Karpas-422 (cell line): ENCODE data around the gene KRT83. TPM values are rescaled to one million over a fixed set of nuclear protein-coding genes. Genes with fewer than 3 reads are reported as not detected.

Source experiments
- DNase-seq: peaks from one replicate; pipeline ENCODE4 v3.0.0-alpha.2; 2015
- H2AFZ ChIP-seq: fragments of 200-600 bp; sonication (generic); 2 replicates; pipeline ENCODE4 v1.6.1; 2014; ENCODE audit warnings: antibody characterized with exemption, low read length, mixed read lengths
- H3K27ac ChIP-seq: fragments of 200-600 bp; sonication (generic); 2 replicates; pipeline ENCODE4 v1.5.1; 2014; ENCODE audit warnings: mild to moderate bottlenecking, low read length, moderate library complexity
- H3K27me3 ChIP-seq: fragments of 200-600 bp; sonication (generic); 2 replicates; pipeline ENCODE4 v1.6.1; 2014; ENCODE audit warnings: low read length, mixed read lengths
- H3K36me3 ChIP-seq: fragments of 200-600 bp; sonication (generic); 2 replicates; pipeline ENCODE4 v1.6.1; 2014; ENCODE audit warnings: low read length, mixed read lengths; ENCODE audit not compliant: insufficient read depth
- H3K4me1 ChIP-seq: fragments of 200-600 bp; sonication (generic); 2 replicates; pipeline ENCODE4 v1.6.1; 2014; ENCODE audit warnings: mild to moderate bottlenecking, low read length, mixed read lengths
- H3K4me2 ChIP-seq: fragments of 200-600 bp; sonication (generic); 2 replicates; pipeline ENCODE4 v1.6.1; 2014; ENCODE audit warnings: low read length, low read depth, mild to moderate bottlenecking; ENCODE audit not compliant: poor library complexity, severe bottlenecking
- H3K4me3 ChIP-seq: fragments of 200-600 bp; sonication (generic); 2 replicates; pipeline ENCODE4 v1.5.1; 2014; ENCODE audit warnings: mild to moderate bottlenecking, antibody characterized with exemption, low read length, mixed read lengths
- H3K79me2 ChIP-seq: fragments of 200-600 bp; sonication (generic); 2 replicates; pipeline ENCODE4 v1.6.1; 2014; ENCODE audit warnings: mild to moderate bottlenecking, low read length, mixed read lengths
- H3K9ac ChIP-seq: fragments of 200-600 bp; sonication (generic); 2 replicates; pipeline ENCODE4 v1.6.0; 2014; ENCODE audit warnings: low read length
- H3K9me2 ChIP-seq: fragments of 200-600 bp; sonication (generic), shearing (Covaris generic); replicated peaks from 2 replicates; pipeline ENCODE4 v1.6.0; 2014; ENCODE audit warnings: mild to moderate bottlenecking, low read length, moderate library complexity; ENCODE audit not compliant: insufficient read depth
- H3K9me3 ChIP-seq: fragments of 300-700, 200-600 bp; sonication (generic); 2 replicates; pipeline ENCODE4 v1.6.1; 2014; ENCODE audit warnings: low read length, mixed read lengths
- H4K20me1 ChIP-seq: fragments of 200-600 bp; sonication (generic); 2 replicates; pipeline ENCODE4 v1.6.1; 2014; ENCODE audit warnings: mild to moderate bottlenecking, antibody characterized with exemption, low read length, low read depth; ENCODE audit not compliant: insufficient read depth
- total RNA-seq: library from RNA; depleted of rRNA; stranded (reverse); fragments of >200 nt; shearing (Covaris generic); gene quantifications from 2 replicates; pipeline ENCODE4 v1.2.3, GENCODE V29; 2014; ENCODE audit warnings: low replicate concordance; rRNA removed

The KRT83 gene
- total RNA-seq, 1 experiment from 2014 or later = not detected

GRCh38 chr12:52267266-52267665 lies 53.9 kb downstream of the KRT83 start:
- DNase-seq = no peak
- no peaks in the 10 kb centered on the region for H4K20me1 ChIP-seq
- no peaks in the 10 kb centered on the region for H3K79me2 ChIP-seq
- no peak overlapping the region for H3K27ac ChIP-seq
- H3K9ac ChIP-seq = no peak overlapping the region
- no peak overlapping the region for H3K4me3 ChIP-seq
- H3K4me2 ChIP-seq = no peak overlapping the region
- H3K27me3 ChIP-seq = no peaks in the 10 kb centered on the region
- no peaks in the 10 kb centered on the region for H3K9me3 ChIP-seq
- H3K9me2 ChIP-seq = no peaks in the 10 kb centered on the region
- H3K4me1 ChIP-seq = no peaks in the 10 kb centered on the region
- no peaks in the 10 kb centered on the region for H3K36me3 ChIP-seq
- no peak overlapping the region for H2AFZ ChIP-seq

GRCh38 chr12:52266514-52266913 lies 54.7 kb downstream of the KRT83 start:
- no peaks in the 10 kb centered on the region for H3K27me3 ChIP-seq
- no peaks in the 10 kb centered on the region for H3K9me2 ChIP-seq
- no peak overlapping the region for H3K27ac ChIP-seq

GRCh38 chr12:52264435-52264825 lies 56.8 kb downstream of the KRT83 start:
- Histone ChIP-seq H2AFZ (no peak overlapping the region), H3K9me3 (no peaks in the 10 kb centered on the region), H4K20me1 (no peaks in the 10 kb centered on the region), H3K27ac (no peak overlapping the region), H3K4me2 (no peak overlapping the region), H3K9me2 (no peaks in the 10 kb centered on the region), H3K4me1 (no peaks in the 10 kb centered on the region), H3K9ac (no peak overlapping the region), H3K27me3 (no peaks in the 10 kb centered on the region), H3K36me3 (no peaks in the 10 kb centered on the region), H3K79me2 (no peaks in the 10 kb centered on the region), H3K4me3 (no peak overlapping the region)
- no peak for DNase-seq

More at GRCh38 chr12:52266514-52266913, 54.7 kb downstream of the KRT83 start:
- H3K36me3 ChIP-seq = no peaks in the 10 kb centered on the region
- no peak for DNase-seq
- H3K4me2 ChIP-seq = no peak overlapping the region
- H3K4me1 ChIP-seq = no peaks in the 10 kb centered on the region
- no peaks in the 10 kb centered on the region for H3K79me2 ChIP-seq
- no peaks in the 10 kb centered on the region for H3K9me3 ChIP-seq
- H2AFZ ChIP-seq = no peak overlapping the region
- no peak overlapping the region for H3K9ac ChIP-seq
- no peak overlapping the region for H3K4me3 ChIP-seq
- H4K20me1 ChIP-seq = no peaks in the 10 kb centered on the region

Other genes with a start within 250 kb of the KRT83 start
- 0.75 TPM in 1 of 2 replicates, not detected in the other for gene SMIM41, start 241.7 kb downstream of the KRT83 start, total RNA-seq
- gene KRT80, start 129.4 kb downstream of the KRT83 start, total RNA-seq = not detected in 2 replicates
- not detected in 2 replicates for gene KRT7, start 88.2 kb downstream of the KRT83 start, total RNA-seq
- not detected in 2 replicates for gene KRT86, start 46.8 kb downstream of the KRT83 start, total RNA-seq
- not detected in 2 replicates for gene KRT81, start 29.9 kb downstream of the KRT83 start, total RNA-seq
- gene KRT85, start 46.1 kb upstream of the KRT83 start, total RNA-seq = not detected in 2 replicates
- gene KRT84, start 64.3 kb upstream of the KRT83 start, total RNA-seq = not detected in 2 replicates
- gene KRT82, start 84.9 kb upstream of the KRT83 start, total RNA-seq = not detected in 2 replicates
- gene KRT75, start 113.0 kb upstream of the KRT83 start, total RNA-seq = not detected in 2 replicates
- gene KRT6B, start 130.7 kb upstream of the KRT83 start, total RNA-seq = not detected in 2 replicates
- not detected in 2 replicates for gene KRT6C, start 152.4 kb upstream of the KRT83 start, total RNA-seq
- gene KRT6A, start 171.9 kb upstream of the KRT83 start, total RNA-seq = not detected in 2 replicates
- gene KRT5, start 199.0 kb upstream of the KRT83 start, total RNA-seq = not detected in 2 replicates
- gene KRT71, start 231.7 kb upstream of the KRT83 start, total RNA-seq = not detected in 2 replicates